HEK293 (cell line): Measurements from ENCODE around the gene ACSL3.

Source experiments
- CTCF ChIP-seq: fragments of 450-650 bp; formaldehyde crosslinking; IDR thresholded peaks from 2 replicates; pipeline ENCODE4 v1.5.1; 2016; ENCODE audit warnings: missing biosample characterization, missing genetic modification characterization
- RBAK ChIP-seq: fragments of 450-650 bp; formaldehyde crosslinking; IDR thresholded peaks from 2 replicates; pipeline ENCODE4 v1.5.1; 2016; ENCODE audit warnings: missing biosample characterization, missing genetic modification characterization
- ZNF639 ChIP-seq: fragments of 450-650 bp; formaldehyde crosslinking; IDR thresholded peaks from 2 replicates; pipeline ENCODE4 v1.5.1; 2016; ENCODE audit warnings: missing biosample characterization, missing genetic modification characterization

GRCh38 chr2:222891890-222892289 is 31.1 kb downstream of the ACSL3 start:
- no peak for TF ChIP-seq CTCF
- no peak for TF ChIP-seq RBAK
- TF ChIP-seq ZNF639 (tag by site-specific recombination), result no peak
